HL-60 (cell line): ENCODE data around the gene SIGLEC8.

Experiments used
- CTCF ChIP-seq: IDR thresholded peaks from one replicate; pipeline ENCODE4 v1.5.1; 2011; ENCODE audit warnings: low read length, control low read depth, inconsistent platforms; ENCODE audit not compliant: insufficient read depth
- GABPA ChIP-seq: IDR thresholded peaks from 2 replicates; pipeline ENCODE4 v1.6.1; 2012; ENCODE audit warnings: low read depth
- POLR2AphosphoS5 ChIP-seq: IDR thresholded peaks from 2 replicates; pipeline ENCODE4 v1.6.1; 2012; ENCODE audit warnings: low read depth
- SPI1 ChIP-seq: IDR thresholded peaks from 2 replicates; pipeline ENCODE4 v1.6.1; 2012; ENCODE audit warnings: low read depth, mild to moderate bottlenecking, borderline replicate concordance
- TF ChIP-seq, protein P1 (sequence below): IDR thresholded peaks from 2 replicates; pipeline ENCODE4 v1.6.1; 2012; ENCODE audit warnings: low read depth; ENCODE audit not compliant: insufficient replicate concordance

DNA sequence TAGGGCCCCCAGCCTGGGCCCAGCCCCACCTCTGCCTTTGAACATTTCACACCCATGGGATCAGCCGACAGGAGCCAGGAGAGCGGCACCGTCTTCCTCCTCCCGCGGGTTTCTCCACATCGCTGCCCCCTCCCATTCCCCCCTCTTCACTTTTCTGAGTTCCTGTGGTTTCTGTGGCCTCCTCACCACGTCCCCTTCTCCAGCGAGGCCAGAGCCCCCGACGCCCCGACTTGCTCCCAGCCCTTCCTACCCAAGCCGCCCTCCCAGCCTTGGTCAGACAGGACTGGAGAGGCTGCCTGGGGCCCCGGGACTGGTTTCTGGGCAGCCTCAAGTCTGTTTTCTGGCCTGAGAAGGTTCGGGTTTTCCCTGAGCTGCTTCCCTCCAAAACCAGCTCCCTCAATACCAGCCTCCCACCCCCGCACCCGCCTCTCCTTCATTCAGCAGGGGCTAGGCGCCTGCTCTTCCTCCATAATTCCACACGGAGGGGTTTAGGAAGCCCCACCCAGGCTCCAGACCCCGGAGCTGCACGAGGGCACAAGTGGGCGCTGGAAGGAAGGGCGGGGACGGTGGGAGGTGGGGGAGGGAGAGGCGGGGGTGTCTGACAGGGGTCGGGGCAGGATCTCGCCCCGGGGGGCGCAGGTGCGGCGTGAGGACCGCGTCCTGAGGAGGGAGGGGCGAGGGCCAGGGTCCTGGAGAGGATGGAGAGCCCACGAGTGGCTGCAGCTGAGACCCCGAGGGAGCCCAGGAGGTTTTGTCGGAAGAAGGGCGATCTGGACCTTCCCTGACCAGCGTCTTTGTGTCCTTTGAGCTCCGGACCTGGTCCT, 36.8 kb downstream of the SIGLEC8 start:
- TF ChIP-seq CTCF: no peak
- no peak for TF ChIP-seq POLR2AphosphoS5
- no peak for TF ChIP-seq SPI1
- TF ChIP-seq, protein P1, sequence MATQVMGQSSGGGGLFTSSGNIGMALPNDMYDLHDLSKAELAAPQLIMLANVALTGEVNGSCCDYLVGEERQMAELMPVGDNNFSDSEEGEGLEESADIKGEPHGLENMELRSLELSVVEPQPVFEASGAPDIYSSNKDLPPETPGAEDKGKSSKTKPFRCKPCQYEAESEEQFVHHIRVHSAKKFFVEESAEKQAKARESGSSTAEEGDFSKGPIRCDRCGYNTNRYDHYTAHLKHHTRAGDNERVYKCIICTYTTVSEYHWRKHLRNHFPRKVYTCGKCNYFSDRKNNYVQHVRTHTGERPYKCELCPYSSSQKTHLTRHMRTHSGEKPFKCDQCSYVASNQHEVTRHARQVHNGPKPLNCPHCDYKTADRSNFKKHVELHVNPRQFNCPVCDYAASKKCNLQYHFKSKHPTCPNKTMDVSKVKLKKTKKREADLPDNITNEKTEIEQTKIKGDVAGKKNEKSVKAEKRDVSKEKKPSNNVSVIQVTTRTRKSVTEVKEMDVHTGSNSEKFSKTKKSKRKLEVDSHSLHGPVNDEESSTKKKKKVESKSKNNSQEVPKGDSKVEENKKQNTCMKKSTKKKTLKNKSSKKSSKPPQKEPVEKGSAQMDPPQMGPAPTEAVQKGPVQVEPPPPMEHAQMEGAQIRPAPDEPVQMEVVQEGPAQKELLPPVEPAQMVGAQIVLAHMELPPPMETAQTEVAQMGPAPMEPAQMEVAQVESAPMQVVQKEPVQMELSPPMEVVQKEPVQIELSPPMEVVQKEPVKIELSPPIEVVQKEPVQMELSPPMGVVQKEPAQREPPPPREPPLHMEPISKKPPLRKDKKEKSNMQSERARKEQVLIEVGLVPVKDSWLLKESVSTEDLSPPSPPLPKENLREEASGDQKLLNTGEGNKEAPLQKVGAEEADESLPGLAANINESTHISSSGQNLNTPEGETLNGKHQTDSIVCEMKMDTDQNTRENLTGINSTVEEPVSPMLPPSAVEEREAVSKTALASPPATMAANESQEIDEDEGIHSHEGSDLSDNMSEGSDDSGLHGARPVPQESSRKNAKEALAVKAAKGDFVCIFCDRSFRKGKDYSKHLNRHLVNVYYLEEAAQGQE: no peak
- no peak for TF ChIP-seq GABPA
